ENCODE measurements around the gene THAP8.

Gene THAP8

GRCh38 chr19:36093146-36093662 is 39.1 kb upstream of the THAP8 start:
- Histone ChIP-seq H3K4me3 (ENCODE audit: low read depth in 1 of 2, low read length in 2 of 2) (no peak overlapping the region), H3K9ac (ENCODE audit: low read depth, low read length) (no peak overlapping the region), H3K36me3 (ENCODE audit: insufficient read depth, low read length) (peaks cover 95% of the 10 kb centered on the region), H3K9me3 (ENCODE audit: insufficient read depth, low read length, severe bottlenecking) (no peaks in the 10 kb centered on the region), H4K20me1 (ENCODE audit: insufficient read depth, low read length) (peaks cover 13% of the 10 kb centered on the region), H3K4me2 (ENCODE audit: insufficient read depth, low read length) (no peak overlapping the region), H3K79me2 (ENCODE audit: insufficient read depth, low read length) (no peaks in the 10 kb centered on the region), H2AFZ (ENCODE audit: low read depth, low read length) (no peak overlapping the region), H3K27me3 (ENCODE audit: insufficient read depth, low read length, poor library complexity) (no peaks in the 10 kb centered on the region), H3K27ac (ENCODE audit: low read length) (no peak overlapping the region), H3K4me1 (ENCODE audit: insufficient read depth, low read length) (no peaks in the 10 kb centered on the region)
- ATAC-seq (ENCODE audit: insufficient read depth, low read depth) (no peak), DNase-seq (no peak)
- TF ChIP-seq EZH2 (IDR thresholded peaks at IDR 0.05; ENCODE audit: borderline replicate concordance, low read depth, low read length, severe bottlenecking), result no peak
- TF ChIP-seq, protein P1, sequence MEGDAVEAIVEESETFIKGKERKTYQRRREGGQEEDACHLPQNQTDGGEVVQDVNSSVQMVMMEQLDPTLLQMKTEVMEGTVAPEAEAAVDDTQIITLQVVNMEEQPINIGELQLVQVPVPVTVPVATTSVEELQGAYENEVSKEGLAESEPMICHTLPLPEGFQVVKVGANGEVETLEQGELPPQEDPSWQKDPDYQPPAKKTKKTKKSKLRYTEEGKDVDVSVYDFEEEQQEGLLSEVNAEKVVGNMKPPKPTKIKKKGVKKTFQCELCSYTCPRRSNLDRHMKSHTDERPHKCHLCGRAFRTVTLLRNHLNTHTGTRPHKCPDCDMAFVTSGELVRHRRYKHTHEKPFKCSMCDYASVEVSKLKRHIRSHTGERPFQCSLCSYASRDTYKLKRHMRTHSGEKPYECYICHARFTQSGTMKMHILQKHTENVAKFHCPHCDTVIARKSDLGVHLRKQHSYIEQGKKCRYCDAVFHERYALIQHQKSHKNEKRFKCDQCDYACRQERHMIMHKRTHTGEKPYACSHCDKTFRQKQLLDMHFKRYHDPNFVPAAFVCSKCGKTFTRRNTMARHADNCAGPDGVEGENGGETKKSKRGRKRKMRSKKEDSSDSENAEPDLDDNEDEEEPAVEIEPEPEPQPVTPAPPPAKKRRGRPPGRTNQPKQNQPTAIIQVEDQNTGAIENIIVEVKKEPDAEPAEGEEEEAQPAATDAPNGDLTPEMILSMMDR (IDR thresholded peaks at IDR 0.05; ENCODE audit: borderline replicate concordance, extremely low read depth, low read length, poor library complexity, severe bottlenecking), result no peak

GRCh38 chr19:36092566-36092965 is 38.5 kb upstream of the THAP8 start:
- TF ChIP-seq, protein P1 (IDR thresholded peaks at IDR 0.05; ENCODE audit: borderline replicate concordance, extremely low read depth, low read length, poor library complexity, severe bottlenecking), result no peak
- TF ChIP-seq EZH2 (IDR thresholded peaks at IDR 0.05; ENCODE audit: borderline replicate concordance, low read depth, low read length, severe bottlenecking), result no peak
- no peaks in the 10 kb centered on the region for H3K27me3 ChIP-seq (ENCODE audit: insufficient read depth, low read length, poor library complexity)
- no peak overlapping the region for H3K4me2 ChIP-seq (ENCODE audit: insufficient read depth, low read length)
- no peak overlapping the region for H3K4me3 ChIP-seq (ENCODE audit: low read depth in 1 of 2, low read length in 2 of 2)
- H3K79me2 ChIP-seq (ENCODE audit: insufficient read depth, low read length), result no peaks in the 10 kb centered on the region
- DNase-seq, result no peak
- no peaks in the 10 kb centered on the region for H3K9me3 ChIP-seq (ENCODE audit: insufficient read depth, low read length, severe bottlenecking)
- H3K36me3 ChIP-seq (ENCODE audit: insufficient read depth, low read length), result peaks cover 95% of the 10 kb centered on the region
- no peak overlapping the region for H3K9ac ChIP-seq (ENCODE audit: low read depth, low read length)
- no peak overlapping the region for H2AFZ ChIP-seq (ENCODE audit: low read depth, low read length)
- no peaks in the 10 kb centered on the region for H3K4me1 ChIP-seq (ENCODE audit: insufficient read depth, low read length)
- ATAC-seq (ENCODE audit: insufficient read depth, low read depth), result no peak
- no peak overlapping the region for H3K27ac ChIP-seq (ENCODE audit: low read length)
- peaks cover 14% of the 10 kb centered on the region for H4K20me1 ChIP-seq (ENCODE audit: insufficient read depth, low read length)

- H4K20me1 ChIP-seq (ENCODE audit: insufficient read depth, low read length), result peaks cover 15% of the 10 kb centered on the region
- H3K27ac ChIP-seq (ENCODE audit: low read length), result no peak overlapping the region
- no peaks in the 10 kb centered on the region for H3K79me2 ChIP-seq (ENCODE audit: insufficient read depth, low read length)
- peaks cover 98% of the 10 kb centered on the region for H3K36me3 ChIP-seq (ENCODE audit: insufficient read depth, low read length)
- no peak overlapping the region for H3K9ac ChIP-seq (ENCODE audit: low read depth, low read length)
- H3K4me2 ChIP-seq (ENCODE audit: insufficient read depth, low read length), result no peak overlapping the region
- DNase-seq (no peak), ATAC-seq (ENCODE audit: insufficient read depth, low read depth) (no peak)
- TF ChIP-seq, protein P1 (IDR thresholded peaks at IDR 0.05; ENCODE audit: borderline replicate concordance, extremely low read depth, low read length, poor library complexity, severe bottlenecking), result no peak
- no peak for TF ChIP-seq EZH2 (IDR thresholded peaks at IDR 0.05; ENCODE audit: borderline replicate concordance, low read depth, low read length, severe bottlenecking)
- H3K27me3 ChIP-seq (ENCODE audit: insufficient read depth, low read length, poor library complexity), result no peaks in the 10 kb centered on the region
- no peaks in the 10 kb centered on the region for H3K9me3 ChIP-seq (ENCODE audit: insufficient read depth, low read length, severe bottlenecking)
- H2AFZ ChIP-seq (ENCODE audit: low read depth, low read length), result no peak overlapping the region
- no peak overlapping the region for H3K4me3 ChIP-seq (ENCODE audit: low read depth in 1 of 2, low read length in 2 of 2)
- no peaks in the 10 kb centered on the region for H3K4me1 ChIP-seq (ENCODE audit: insufficient read depth, low read length)
Measured at GRCh38 chr19:36090910-36091695, 37.0 kb upstream of the THAP8 start.

All from DND-41 (cell line).